SK-N-SH treated with all-trans-retinoic acid at 6 μM for 48 hours (cell line): Measurements from ENCODE around the gene SKOR1.

Experiments
- ARNTL ChIP-seq: fragments of 450-650 bp; formaldehyde crosslinking; IDR thresholded peaks from 2 replicates; pipeline ENCODE4 v1.5.0; 2020; ENCODE audit warnings: low read depth, mild to moderate bottlenecking, moderate library complexity, borderline replicate concordance
- ISL1 ChIP-seq: fragments of 250-450 bp; sonication (Bioruptor Pico); IDR thresholded peaks from 2 replicates; pipeline ENCODE4 v2.1.2; 2022; ENCODE audit warnings: mild to moderate bottlenecking, moderate library complexity
- OSR1 ChIP-seq: fragments of 250-450 bp; sonication (Bioruptor Pico); IDR thresholded peaks from 2 replicates; pipeline ENCODE4 v1.8.0; 2022; ENCODE audit warnings: moderate library complexity, mild to moderate bottlenecking, inconsistent platforms
- ZFP3 ChIP-seq: fragments of 250-450 bp; sonication (Bioruptor Pico); IDR thresholded peaks from 2 replicates; pipeline ENCODE4 v1.5.0; 2020; ENCODE audit warnings: mild to moderate bottlenecking, moderate library complexity

- TF ChIP-seq OSR1 (no peak), ZFP3 (CRISPR knock-in tag) (no peak), ISL1 (no peak), ARNTL (no peak)
Measured at GRCh38 chr15:67775998-67776397, 49.3 kb upstream of the SKOR1 start.
